ENCODE data around the gene SOX11.

Gene SOX11

GRCh38 chr2:5690286-5690685 is 1.9 kb upstream of the SOX11 start:
- Histone ChIP-seq H3K36me3 (ENCODE audit: insufficient read depth, low read length) (no peaks in the 10 kb centered on the region), H3K79me2 (ENCODE audit: insufficient read depth, low read length) (no peaks in the 10 kb centered on the region), H3K9me3 (ENCODE audit: low read length) (no peaks in the 10 kb centered on the region), H3K4me3 (ENCODE audit: low read depth, low read length, poor library complexity, severe bottlenecking) (no peak overlapping the region), H3K4me2 (ENCODE audit: low read length) (no peak overlapping the region), H3K9ac (ENCODE audit: low read length) (no peak overlapping the region), H3K27me3 (ENCODE audit: insufficient read depth, low read length) (no peaks in the 10 kb centered on the region), H4K20me1 (ENCODE audit: insufficient read depth, low read length) (no peaks in the 10 kb centered on the region), H3K9me2 (ENCODE audit: low read depth, low read length) (no peaks in the 10 kb centered on the region), H3K27ac (ENCODE audit: low read depth, low read length, poor library complexity, severe bottlenecking) (no peak overlapping the region), H3K4me1 (ENCODE audit: insufficient read depth, low read length, severe bottlenecking) (no peaks in the 10 kb centered on the region), H3F3A (ENCODE audit: insufficient read depth, low read length) (no peaks in the 10 kb centered on the region), H2AFZ (ENCODE audit: low read length) (no peak overlapping the region)
- TF ChIP-seq CTCF (IDR thresholded peaks at IDR 0.05; ENCODE audit: low read length) (no peak), EZH2 (IDR thresholded peaks at IDR 0.05; ENCODE audit: borderline replicate concordance, low read length) (no peak)

DNA sequence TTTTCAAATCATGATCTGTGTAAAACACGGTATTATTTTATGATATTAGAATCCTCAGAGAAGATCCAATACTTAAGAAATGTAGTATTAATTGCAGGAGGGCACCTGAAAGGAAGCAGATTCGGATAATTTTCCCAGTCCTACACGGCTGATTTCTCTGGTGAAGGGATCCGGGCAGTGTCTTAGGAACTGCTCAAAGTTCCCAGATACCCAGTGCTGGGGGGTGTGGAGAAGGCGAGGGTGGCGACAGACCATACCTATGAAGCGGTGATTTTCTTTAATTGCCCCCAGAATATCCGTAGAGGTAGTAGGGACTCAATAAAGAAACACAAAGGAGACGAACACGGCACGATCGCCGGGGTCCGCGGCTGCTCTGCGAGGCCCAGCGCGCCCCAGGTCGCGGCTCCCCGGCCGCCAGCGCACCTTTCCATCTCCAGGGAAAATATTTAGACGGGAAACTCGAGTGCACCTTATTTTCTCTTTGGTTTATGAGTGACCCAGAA is 1.4 kb upstream of the SOX11 start:
- H3K27ac ChIP-seq (ENCODE audit: low read depth, low read length, poor library complexity, severe bottlenecking), result no peak overlapping the region
- no peaks in the 10 kb centered on the region for H3K9me2 ChIP-seq (ENCODE audit: low read depth, low read length)
- H3F3A ChIP-seq (ENCODE audit: insufficient read depth, low read length), result no peaks in the 10 kb centered on the region
- no peak overlapping the region for H3K4me3 ChIP-seq (ENCODE audit: low read depth, low read length, poor library complexity, severe bottlenecking)
- H3K79me2 ChIP-seq (ENCODE audit: insufficient read depth, low read length), result no peaks in the 10 kb centered on the region
- TF ChIP-seq CTCF (IDR thresholded peaks at IDR 0.05; ENCODE audit: low read length) (no peak), EZH2 (IDR thresholded peaks at IDR 0.05; ENCODE audit: borderline replicate concordance, low read length) (no peak)
- H3K27me3 ChIP-seq (ENCODE audit: insufficient read depth, low read length), result no peaks in the 10 kb centered on the region
- H3K9me3 ChIP-seq (ENCODE audit: low read length), result no peaks in the 10 kb centered on the region
- H3K4me1 ChIP-seq (ENCODE audit: insufficient read depth, low read length, severe bottlenecking), result no peaks in the 10 kb centered on the region
- H3K4me2 ChIP-seq (ENCODE audit: low read length), result no peak overlapping the region
- H4K20me1 ChIP-seq (ENCODE audit: insufficient read depth, low read length), result no peaks in the 10 kb centered on the region
- no peak overlapping the region for H2AFZ ChIP-seq (ENCODE audit: low read length)
- no peaks in the 10 kb centered on the region for H3K36me3 ChIP-seq (ENCODE audit: insufficient read depth, low read length)
- no peak overlapping the region for H3K9ac ChIP-seq (ENCODE audit: low read length)

DNA sequence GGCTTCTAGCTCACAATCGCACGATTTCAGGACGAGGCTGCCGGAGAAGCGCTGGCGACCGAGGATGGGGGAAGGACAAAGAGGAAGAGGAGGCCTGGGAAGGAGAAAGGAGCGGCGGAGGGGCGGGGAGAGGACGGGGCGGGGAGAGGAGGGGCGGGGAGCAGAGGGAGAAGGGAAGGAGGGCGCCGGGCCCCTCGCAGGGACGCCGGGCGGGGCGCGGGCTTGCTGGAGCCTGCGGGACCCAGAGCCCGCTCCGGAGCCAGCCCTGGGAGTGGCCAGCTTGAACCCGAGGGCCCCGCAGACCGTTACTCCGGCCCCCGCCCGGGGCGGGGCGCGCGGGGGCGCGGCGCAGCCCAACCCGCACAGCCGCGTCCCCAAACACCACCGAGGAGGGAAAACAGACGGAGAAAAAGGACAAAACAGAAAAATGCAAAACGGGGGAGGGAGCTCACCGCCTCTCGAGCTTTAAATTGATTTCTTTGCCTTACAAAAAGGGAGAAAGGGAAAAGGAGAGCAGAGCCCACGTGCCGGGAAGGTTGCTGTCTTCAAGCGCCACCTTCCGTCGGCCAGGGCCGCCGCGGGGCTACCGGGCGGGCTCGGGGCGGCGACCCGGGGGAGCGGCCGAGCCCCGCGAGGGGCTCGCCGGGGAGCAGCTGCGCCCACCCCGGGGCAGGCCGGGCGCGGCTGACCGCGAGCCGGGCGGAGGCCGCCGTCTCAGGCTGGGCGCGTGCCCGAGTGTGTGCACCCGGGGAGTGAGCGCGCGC is 781 bp upstream of the SOX11 start:
- Histone ChIP-seq H3K79me2 (ENCODE audit: insufficient read depth, low read length) (no peaks in the 10 kb centered on the region), H3K4me3 (ENCODE audit: low read depth, low read length, poor library complexity, severe bottlenecking) (no peak overlapping the region), H3K9ac (ENCODE audit: low read length) (no peak overlapping the region), H3K4me1 (ENCODE audit: insufficient read depth, low read length, severe bottlenecking) (no peaks in the 10 kb centered on the region), H2AFZ (ENCODE audit: low read length) (no peak overlapping the region), H3K27me3 (ENCODE audit: insufficient read depth, low read length) (no peaks in the 10 kb centered on the region), H3F3A (ENCODE audit: insufficient read depth, low read length) (no peaks in the 10 kb centered on the region), H3K27ac (ENCODE audit: low read depth, low read length, poor library complexity, severe bottlenecking) (no peak overlapping the region), H4K20me1 (ENCODE audit: insufficient read depth, low read length) (no peaks in the 10 kb centered on the region), H3K36me3 (ENCODE audit: insufficient read depth, low read length) (no peaks in the 10 kb centered on the region), H3K9me3 (ENCODE audit: low read length) (no peaks in the 10 kb centered on the region), H3K4me2 (ENCODE audit: low read length) (no peak overlapping the region), H3K9me2 (ENCODE audit: low read depth, low read length) (no peaks in the 10 kb centered on the region)
- TF ChIP-seq EZH2 (IDR thresholded peaks at IDR 0.05; ENCODE audit: borderline replicate concordance, low read length) (no peak), CTCF (IDR thresholded peaks at IDR 0.05; ENCODE audit: low read length) (no peak)
